HG02642 (cell line): Measurements from ENCODE around the gene LRMDA.

Source experiments
- ATAC-seq: cut with Tn5 transposase; IDR thresholded peaks from one replicate; pipeline ENCODE4 v1.9.1; 2021; ENCODE audit warnings: mild to moderate bottlenecking; ENCODE audit not compliant: unreplicated experiment, poor library complexity

LRMDA gene

DNA sequence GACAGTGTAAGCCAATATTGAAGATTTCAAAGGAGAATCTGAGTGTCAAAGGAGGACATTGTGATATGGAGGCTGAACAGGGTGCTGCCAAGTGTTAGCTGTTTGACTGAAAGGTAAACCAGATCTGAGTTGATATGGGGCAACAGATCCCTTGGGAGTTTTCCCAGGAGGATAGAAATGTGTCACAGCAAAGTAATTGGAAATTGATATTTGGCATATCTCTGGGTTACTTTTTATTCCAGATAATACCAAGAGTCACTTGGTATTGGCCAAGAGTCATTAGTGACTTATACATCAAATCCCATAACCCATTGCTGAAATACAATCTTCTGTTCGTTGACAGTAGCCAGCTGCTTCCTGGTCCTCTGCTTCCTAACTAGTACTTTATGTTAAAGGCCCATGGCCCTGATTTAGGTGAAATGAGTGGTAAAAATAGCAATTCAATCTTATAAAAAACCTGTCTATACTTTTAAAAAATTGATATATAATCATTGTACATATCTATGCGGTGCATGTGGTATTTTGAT is 922.9 kb downstream of the LRMDA start:
- ATAC-seq, result no peak

DNA sequence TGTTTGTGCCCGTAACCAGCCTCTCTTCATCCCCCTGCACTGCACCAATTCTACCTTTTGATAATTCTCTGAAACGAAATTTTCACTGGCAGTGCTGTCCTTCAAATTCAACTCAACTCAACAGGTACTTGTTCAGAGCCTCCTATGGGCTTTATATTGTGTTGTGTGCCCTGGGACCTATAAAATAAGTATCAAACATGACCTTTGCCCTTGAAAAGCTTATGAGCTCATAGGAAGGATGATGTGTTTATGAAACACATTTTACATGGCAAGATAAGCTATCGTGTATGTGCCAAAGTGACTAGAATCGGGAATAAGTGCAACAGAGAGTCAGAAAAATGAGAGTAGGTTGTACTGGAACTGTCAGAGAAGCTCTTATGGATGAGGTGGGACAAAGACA is 923.5 kb downstream of the LRMDA start:
- ATAC-seq, result no peak

DNA sequence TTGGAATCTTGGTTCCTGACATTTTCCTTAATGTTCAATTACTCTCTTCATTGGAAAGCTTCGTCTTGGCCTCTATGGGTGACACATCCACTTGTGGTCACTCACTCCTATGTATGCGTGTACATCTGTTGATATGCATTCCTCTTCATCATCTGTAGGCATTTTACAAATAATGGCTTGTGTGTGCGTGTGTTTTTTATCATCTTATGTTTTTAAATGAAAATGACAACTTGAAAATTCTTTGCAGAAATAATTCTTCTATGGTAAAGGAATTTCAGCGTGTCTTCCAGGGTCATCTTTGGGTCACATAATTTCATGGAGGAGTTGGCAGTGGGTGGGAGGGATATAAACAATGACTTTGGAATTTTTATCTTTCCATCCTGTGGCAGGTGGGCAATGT is 925.1 kb downstream of the LRMDA start:
- no peak for ATAC-seq

DNA sequence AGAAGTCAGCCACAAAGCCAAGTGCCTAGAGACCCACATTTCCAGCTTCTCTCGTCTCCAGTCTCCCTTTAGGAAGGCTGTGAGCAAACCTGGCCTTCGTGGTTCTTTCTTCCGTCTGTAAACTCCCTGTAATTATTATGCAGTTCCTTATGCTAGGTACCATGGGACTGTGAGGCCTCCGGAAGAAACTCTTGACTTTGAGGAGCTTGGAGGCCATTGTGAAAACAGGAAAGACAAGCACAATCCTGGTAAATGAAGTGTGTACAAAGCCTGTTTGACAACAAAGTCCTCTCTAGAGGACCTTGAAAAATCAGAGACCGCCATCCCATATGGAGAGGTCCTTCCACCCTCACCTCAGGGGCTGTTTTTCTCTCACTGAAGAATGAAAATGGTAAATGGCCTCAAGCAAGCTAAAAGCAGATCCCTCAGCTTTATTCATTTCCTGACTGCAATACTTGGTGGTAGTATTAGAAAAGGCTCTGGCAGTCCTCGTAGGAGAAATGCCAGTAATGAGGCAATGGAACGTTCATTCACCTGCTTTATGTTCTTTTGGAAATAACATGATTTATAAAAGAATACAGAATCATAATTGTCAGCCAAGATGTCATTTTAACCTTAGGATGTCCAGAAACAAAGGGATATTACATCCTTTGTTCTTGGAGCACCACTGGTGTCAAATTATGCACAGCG is 926.4 kb downstream of the LRMDA start:
- ATAC-seq, result no peak

DNA sequence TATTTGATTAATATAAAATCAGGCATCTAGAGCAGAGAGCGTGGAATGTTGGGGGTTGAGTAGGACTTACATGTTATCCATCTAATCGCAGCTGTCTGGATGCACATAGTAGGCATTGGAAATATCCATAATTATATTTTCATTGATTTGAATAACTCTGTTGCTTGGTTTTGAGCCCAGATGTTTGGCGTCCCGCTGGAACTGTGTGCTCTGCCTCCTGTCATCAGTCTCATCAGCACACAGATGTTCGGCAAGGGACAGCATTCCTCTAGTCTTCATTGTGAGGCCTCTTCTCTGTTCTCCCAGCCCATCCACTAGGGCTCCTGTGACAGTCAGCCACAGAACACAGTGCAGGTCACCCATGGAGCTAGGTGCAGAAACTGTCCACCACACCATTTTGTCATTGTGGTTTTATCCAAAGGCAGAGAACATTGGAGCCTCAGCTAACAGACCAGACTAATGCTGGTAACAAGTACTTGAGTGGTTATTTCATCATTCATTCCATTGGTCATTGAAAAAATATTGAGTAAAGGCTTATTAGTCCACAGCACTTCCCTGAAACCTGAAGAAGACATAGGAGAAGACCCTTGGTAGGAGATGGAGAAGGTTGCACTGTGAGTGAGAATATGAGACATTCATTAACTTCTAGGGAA is 927.4 kb downstream of the LRMDA start:
- ATAC-seq, result no peak

DNA sequence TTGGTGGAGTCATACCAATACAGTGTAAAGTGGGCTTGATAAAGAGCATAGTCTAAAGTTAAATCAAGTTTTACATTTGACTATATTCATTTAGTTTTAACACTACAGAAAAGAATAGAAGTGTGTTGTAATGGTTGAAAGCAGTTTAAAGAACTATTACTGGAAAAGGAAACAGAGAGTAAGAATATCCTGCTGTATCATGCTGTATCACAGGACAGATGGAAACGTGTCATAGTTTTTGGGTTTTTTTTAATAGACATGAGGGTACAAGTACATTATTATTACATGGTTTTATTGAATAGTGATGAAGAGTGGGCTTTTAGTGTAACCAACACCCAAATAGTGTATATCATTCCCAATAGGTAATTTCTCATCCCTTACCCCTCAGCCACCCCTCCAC is 944.3 kb downstream of the LRMDA start:
- ATAC-seq, result no peak

DNA sequence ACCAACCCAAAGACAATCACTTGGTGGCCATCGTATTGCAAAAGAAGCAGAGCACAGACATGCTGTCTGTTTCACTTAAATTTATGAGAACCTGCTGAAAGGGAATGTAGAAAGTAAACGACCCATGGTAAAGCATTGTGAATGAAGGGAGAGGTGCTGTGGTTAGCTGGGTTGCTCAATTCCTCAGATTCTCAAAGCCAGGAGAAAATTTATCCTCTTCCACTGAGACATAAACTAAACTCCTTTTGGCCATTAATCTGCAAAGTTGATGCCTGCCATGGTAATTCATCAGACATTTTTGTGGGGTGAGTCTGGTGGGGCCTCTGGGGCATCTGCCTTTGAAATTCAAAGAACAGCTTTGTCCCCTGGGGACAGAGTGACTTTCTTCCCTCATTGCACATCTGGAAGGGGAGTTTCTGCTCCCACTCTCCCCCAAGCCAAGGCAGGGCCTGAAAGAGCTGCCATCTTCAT is 951.0 kb downstream of the LRMDA start:
- no peak for ATAC-seq

DNA sequence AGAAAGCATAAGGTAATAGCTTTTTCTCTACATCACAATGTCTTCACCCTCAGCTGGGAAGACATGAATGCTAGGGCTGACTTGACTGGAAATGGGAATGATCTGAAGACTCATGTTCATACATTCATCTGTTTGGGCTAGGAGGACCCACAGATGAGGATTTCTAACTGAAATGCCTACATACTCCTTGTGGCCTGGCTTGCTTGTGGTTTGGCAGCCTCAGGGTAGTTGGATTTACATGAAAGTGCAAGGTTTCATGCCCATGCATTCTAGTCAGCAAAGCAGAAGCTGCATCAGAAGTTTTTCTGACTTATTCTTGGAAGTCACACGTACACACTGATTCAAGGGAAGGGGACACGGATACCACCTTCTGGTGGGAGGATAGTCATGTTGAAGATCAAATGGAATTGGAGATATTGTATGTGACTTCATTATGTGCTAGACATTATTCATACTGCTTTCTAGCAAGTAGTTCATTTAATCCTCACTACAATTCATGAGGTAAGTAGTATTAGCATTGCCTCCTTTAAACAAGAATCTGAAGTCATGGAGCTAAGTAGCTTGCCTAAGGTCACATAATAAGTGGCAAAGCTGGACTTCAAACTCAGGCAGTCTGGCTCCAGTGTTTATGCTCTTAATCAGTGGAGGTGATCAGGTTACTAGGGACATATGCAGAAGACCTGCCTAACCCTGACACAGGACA is 957.0 kb downstream of the LRMDA start:
- no peak for ATAC-seq

DNA sequence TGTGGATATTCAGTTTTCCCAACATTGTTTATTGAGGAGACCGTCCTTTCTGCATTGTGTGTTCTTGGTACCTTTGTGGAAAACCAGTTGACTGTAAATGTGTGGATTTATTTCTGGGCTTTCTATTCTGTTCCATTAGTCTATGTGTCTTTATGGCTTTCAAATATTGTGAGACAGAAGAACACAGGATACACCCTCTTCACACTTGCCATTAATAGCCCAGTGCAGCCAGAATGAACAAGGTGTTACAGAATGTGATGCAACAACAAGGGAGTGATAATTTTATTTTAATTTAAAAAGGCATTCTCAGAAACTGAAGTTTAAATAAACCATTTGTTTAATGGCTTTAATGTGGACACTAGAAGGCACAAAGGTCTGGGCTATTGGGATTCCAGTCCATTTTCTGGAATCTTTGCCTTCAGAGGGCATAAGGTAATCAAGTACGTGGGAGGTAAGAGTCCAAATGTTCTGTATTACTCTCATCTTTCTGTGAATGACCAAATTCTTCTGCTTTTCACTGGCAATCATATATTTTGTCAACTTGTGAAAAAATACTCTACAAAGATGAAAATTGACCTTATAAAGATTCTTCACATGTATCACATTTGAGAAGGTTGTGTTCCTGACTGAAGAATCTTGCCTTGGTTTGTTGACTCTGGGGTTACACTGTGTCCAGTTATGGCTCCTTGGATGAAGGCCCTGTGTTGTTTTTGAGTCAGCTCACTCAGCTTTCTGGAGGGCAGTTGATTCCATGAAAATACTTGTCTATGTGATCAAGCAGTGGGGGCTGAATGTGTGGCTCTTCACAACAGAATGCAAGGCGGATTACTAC is 962.7 kb downstream of the LRMDA start:
- ATAC-seq, result no peak

DNA sequence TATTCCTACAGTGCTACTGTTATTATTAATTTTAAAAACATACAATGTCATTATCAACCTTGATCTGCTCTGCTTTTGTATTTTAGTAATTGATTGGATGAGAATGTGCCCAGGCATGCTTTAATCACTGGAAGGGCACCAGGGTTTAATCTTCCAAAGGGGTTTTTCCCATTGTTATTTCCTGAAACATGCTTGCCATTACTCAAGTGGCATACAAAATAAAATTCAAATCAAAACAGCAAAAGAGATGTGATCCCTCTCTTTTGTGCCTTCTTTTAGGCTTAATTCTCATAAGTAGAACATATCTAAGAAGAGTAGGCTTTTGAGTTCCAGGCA is 963.3 kb downstream of the LRMDA start:
- no peak for ATAC-seq

DNA sequence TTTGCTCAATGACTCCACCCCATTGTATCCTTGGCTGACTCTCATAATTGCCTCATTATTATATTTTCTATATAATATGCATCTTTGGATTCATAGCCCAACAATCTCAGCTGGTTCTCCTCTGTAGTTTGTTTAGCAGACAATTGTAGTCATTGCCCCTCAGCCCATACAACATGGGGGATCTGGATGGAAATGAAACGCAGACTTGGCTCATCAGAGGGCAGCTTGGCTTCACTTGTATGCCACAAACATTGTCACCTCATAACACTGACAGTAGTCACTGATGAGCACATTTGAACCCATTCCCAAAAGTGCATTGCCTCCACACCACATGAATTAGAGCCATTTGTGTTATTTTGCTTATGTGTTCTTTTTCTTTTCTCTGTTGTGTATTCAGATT is 963.8 kb downstream of the LRMDA start:
- no peak for ATAC-seq

DNA sequence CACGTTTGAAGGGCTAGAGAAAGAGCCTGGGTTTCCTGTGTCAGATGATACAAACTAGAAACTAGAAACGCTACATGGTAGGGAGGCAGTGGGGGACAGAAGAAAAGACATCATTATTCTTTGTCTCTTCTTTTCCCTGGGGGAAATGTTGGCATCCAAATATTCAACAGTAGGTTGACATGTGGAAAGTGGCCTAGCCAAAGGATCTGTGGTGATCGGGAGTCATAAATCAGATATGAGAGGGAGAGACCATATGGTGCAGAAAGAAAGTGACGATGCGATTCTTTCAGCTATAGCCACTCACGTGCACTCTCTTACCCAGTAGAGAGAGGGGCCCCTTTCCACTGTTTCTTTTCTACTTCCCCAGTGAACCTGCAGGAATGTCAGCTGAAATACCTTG is 964.7 kb downstream of the LRMDA start:
- no peak for ATAC-seq

DNA sequence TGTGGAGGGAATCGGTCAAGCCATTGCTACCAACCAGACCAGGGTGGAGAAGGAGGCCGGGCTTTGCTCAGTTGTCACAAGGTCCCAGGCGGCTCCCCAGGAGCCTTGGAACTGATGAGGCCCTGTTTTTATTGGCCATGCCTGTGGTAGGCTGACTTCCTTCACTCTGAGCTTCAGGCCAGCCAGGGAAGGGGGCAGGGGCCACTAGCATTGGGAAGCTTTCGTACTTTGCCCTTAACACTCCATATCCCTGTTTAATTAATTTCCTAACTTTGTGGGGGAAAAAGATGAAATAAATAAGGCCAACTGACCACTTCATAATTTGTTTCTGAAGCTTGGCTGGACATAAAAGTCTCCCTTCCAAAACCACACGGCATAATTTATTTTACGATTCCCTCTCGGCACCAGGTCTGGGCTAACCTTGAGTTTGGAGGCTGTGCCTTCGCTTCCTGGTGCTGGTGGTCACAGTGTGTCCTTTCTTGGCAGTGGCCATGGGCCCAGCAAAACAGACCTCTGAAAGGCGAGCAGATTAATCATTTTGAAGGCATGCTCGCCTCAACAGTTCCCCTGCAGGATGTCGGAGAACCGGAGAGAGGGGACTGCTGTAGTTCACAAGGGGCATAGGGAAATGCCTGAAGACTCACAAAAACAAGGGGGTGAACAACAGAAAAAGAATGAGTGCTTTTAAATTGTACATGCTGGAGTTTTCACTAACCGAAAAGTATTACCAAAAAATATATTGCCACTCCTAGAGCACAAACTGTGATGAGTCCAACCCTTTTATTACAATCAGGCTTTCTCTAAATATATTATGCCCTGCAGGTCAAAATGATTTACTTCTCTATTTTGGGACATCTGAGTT is 966.0 kb downstream of the LRMDA start:
- no peak for ATAC-seq

DNA sequence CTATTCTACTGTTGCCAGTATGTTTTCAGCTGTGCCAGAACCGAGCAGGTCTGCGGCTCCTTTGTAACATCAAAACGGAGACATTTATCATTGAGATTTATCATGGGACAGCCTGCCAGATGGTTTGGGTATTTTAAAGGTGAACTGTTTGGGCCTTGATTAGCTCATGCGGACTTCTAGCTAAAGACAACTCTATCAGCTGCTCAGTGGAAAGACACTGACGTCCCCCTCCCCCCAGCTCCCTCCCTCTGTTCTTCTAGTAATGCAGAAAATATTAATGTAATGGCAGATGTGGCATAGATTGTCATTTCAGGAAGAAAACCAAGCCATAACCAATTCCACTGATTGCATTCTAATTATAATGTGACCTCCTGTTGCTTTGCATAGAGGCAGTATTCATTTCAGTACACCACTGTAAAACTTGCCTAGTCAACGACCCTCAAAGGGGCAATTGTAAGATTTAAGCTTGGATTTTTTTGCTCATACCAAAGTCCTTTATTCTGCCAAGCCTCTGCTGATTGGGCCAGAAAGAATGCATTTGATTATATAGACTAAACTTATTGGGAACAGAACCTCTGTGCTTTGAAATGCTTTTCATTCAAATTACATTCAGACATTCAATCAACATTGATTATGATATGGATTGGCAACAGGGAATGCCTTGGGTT is 966.8 kb downstream of the LRMDA start:
- ATAC-seq, result no peak

DNA sequence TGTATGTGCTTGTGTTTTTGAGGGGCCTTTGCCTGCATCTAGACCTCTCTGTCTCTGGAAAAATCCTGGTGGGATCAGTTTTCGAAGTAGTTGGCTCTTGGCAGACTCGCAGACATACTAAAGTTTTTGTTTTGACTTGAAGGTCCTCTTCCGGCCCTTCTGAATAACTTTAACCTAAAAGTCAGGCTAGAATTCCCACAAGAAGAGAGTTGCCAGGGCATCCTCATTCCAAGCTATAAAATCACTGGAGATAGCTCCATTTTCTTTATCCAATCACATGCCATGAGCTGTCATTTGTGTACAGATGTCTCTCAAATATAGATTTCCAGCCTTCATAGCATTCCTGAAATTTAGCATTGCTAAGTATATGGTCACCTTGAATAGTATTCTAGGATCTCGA is 967.8 kb downstream of the LRMDA start:
- ATAC-seq, result no peak

DNA sequence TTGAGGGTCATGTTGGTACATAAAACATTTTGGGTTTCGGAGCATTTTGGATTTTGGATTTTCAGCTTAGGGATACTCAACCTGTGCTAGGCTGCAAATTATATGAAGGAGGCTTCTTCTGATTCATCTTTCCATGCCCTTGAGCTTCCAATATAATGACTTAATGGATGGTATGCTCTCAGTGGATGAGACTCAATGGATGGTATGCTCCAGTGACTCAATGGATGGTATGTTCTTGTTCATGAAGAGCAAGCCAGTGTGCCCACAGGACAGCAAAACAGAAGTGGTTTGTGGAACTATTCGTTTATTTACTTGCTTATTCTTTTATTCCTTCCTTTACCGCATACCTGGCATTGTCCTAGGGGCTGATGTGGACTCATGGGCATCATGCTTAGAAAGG is 969.6 kb downstream of the LRMDA start:
- no peak for ATAC-seq

DNA sequence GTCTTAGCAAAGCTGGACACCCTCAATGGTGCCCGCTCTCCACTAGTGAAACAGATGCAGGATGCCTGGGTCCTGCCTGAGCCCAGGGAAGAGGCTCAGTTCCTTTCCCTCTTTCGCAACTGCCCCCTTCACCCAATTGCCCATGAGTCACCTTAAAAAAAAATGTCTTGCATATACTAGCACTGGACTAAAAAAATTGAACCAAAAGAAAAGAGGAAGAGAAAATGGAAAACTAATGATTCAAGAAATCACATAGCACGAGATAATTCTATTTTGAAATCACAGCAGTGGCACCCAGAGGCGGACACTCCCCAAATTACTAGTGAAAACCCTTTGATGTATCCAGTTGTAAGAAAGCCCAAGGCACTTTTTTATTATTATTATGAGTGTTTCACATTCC is 972.5 kb downstream of the LRMDA start:
- ATAC-seq, result no peak

DNA sequence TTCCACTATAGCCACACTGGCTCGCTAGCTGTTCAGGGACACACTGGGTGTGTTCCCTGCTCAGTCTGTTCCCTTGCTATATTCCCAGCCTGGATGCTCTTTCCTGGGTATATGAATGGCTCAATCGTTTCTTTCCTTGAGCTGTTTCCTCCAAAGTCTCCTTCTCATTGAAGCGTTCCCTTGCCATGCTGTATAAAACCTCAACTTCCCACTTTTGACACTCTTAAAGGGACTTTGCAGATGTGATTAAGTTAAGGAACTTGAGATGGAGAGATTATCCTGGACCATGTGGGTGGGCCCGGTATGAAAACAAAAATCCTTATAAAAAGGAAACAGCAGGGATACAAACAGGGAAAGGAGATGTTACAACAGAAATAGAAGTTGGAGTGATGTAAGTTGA is 973.1 kb downstream of the LRMDA start:
- no peak for ATAC-seq

DNA sequence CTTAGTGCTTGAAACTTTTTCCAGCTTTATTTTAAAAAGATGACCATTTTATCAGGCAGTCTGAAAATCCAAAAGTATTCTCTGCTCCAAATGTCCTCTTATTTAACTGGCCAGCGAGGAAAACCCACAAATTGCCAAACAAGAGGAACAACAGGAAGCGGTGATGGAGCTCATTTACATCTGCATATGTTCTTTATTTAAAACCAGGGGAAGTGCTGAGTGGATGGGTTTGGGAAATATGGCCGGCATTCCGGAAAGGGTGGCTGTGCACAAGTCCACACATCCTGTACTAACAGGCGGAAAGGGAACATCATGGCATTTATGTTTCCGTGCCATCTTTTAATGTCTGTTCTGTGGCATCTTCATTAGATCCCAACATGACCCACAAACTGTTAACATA is 974.5 kb downstream of the LRMDA start:
- no peak for ATAC-seq
